RWPE1 (cell line): Measurements from ENCODE around the gene GPATCH1.
"Not testable (repeated sequence)": the region's sequence is repeated elsewhere in the genome, so short reads cannot be mapped to it uniquely, and the experiment has no call there.

ENCODE experiments used
- CTCF ChIA-PET: fragments of 350-600 bp; sonication (Branson Sonifier 250); formaldehyde crosslinking; extraction: SDS; loops from one replicate; lab custom pipeline; 2021; lab: Yijun Ruan, JAX
- POLR2A ChIA-PET: fragments of 400-600 bp; formaldehyde crosslinking; extraction: SDS; loops from one replicate; lab custom pipeline; 2020; ENCODE audit warnings: antibody characterized with exemption; ENCODE audit not compliant: low non-redundant PET; lab: Yijun Ruan, JAX
- DNase-seq: peaks from one replicate; pipeline ENCODE4 v3.0.0; 2012; ENCODE audit warnings: low spot score
- H3K27ac ChIP-seq: fragments of 450-650 bp; 2 replicates; pipeline ENCODE4 v1.5.1; 2017
- CTCF ChIP-seq: fragments of 450-650 bp; conservative IDR thresholded peaks from 2 replicates; pipeline ENCODE4 v1.5.1; 2017; ENCODE audit warnings: low read depth, mild to moderate bottlenecking

The GPATCH1 gene

GRCh38 chr19:33139165-33139564, 58.2 kb downstream of the GPATCH1 start:
- POLR2A ChIA-PET: no interaction called here
- DNase-seq: no peak
- no peak for TF ChIP-seq CTCF
- CTCF ChIA-PET: no interaction called here
- H3K27ac ChIP-seq: no peak overlapping the region

GRCh38 chr19:33143897-33144405, 63.0 kb downstream of the GPATCH1 start:
- peak; percentile 75 for DNase-seq
- peak; percentile 95 for TF ChIP-seq CTCF
- no peak overlapping the region for H3K27ac ChIP-seq
- CTCF ChIA-PET: interaction anchor here (0.5 to 1.4 kb wide), 11 partner anchors 11 to 1066 kb away, joined by 3 to 5 read pairs (median 3); partner anchors contain the start of gene CEBPG
- POLR2A ChIA-PET: no interaction called here

- POLR2A ChIA-PET: no interaction called here
- TF ChIP-seq CTCF: no peak
- CTCF ChIA-PET: no interaction called here
- H3K27ac ChIP-seq: no peak overlapping the region
- DNase-seq: no peak
Observed at GRCh38 chr19:33146209-33146608, 65.2 kb downstream of the GPATCH1 start.

GRCh38 chr19:33147538-33147937, 66.6 kb downstream of the GPATCH1 start:
- ChIA-PET CTCF (no interaction called here), POLR2A (no interaction called here)
- DNase-seq: no peak

GRCh38 chr19:33150852-33151518, 70.0 kb downstream of the GPATCH1 start:
- TF ChIP-seq CTCF: no peak
- no peak for DNase-seq
- ChIA-PET POLR2A (no interaction called here), CTCF (interaction anchor here (0.6 to 0.7 kb wide), 2 partner anchors 608 to 847 kb away, joined by 3 read pairs; no protein-coding TSS in a partner anchor)
- no peak overlapping the region for H3K27ac ChIP-seq

More at GRCh38 chr19:33147538-33147937, 66.6 kb downstream of the GPATCH1 start:
- no peak for TF ChIP-seq CTCF
- no peak overlapping the region for H3K27ac ChIP-seq

- no peak for DNase-seq
- H3K27ac ChIP-seq: no peak overlapping the region
- ChIA-PET POLR2A (no interaction called here), CTCF (no interaction called here)
- no peak for TF ChIP-seq CTCF
Observed at GRCh38 chr19:33152176-33152575, 71.2 kb downstream of the GPATCH1 start.

GRCh38 chr19:33152625-33153024, 71.6 kb downstream of the GPATCH1 start:
- CTCF ChIA-PET, POLR2A ChIA-PET, DNase-seq, H3K27ac ChIP-seq: not testable (repeated sequence)

- H3K27ac ChIP-seq, POLR2A ChIA-PET, DNase-seq: not testable (repeated sequence)
- CTCF ChIA-PET: interaction anchor here (1.1 kb wide), 1 partner anchor 30 kb away, joined by 4 read pairs; no protein-coding TSS in a partner anchor
Observed at GRCh38 chr19:33154313-33154712, 73.3 kb downstream of the GPATCH1 start.
